Measurements from ENCODE around the gene CACNA1D.
"Not testable (repeated sequence)": the region's sequence is repeated elsewhere in the genome, so short reads cannot be mapped to it uniquely, and the experiment has no call there.

CACNA1D gene

DNA sequence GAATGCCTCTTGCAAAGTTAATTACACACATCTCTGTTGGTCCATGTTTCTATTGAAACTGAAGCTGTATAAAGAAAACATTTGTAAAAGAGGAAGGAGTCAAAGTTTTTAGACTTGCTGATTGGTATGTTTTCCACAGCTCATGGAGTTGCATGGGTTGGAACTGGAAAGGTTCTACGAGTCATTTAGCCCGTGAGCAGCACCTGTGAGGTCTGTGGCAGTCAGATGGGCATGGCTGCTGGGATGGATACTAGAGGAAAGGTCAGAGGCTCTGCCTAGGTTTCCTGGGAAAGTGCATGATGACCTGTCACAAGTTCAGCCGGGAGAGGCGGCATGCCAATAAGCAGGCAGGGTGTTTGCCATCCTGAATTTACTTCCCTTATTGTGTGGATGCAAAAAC is 155.4 kb downstream of the CACNA1D start:
- H3K9me3 Mint-ChIP-seq = peaks cover 17% of the 10 kb centered on the region
- H3K4me1 Mint-ChIP-seq (ENCODE audit: low read depth) = peaks cover 4% of the 10 kb centered on the region
- no peaks in the 10 kb centered on the region for H3K36me3 Mint-ChIP-seq (ENCODE audit: low read depth)
- peaks cover 34% of the 10 kb centered on the region for H3K27me3 Mint-ChIP-seq
- H3K27ac Mint-ChIP-seq = no peak overlapping the region
- no peak overlapping the region for H3K4me3 Mint-ChIP-seq

DNA sequence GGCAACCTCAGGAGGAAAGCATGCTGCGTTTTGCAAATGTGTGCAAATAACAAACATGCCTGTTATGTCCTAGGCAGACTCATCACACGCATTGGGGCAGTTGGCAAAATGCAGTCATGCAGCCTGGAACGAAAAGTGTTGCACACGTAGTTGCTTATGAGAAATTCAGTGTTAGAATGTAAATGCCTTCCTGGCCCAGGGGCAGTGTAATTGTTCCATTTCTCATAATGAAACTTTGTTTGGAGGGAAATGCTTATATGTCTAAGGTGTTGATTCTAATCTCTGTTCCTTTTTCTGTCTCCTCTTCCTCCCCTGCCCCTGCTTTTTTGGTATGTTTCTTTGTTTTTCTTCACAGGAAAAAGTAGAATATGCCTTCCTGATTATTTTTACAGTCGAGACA is 156.0 kb downstream of the CACNA1D start:
- Mint-ChIP-seq H3K4me1 (ENCODE audit: low read depth) (peaks cover 4% of the 10 kb centered on the region), H3K36me3 (ENCODE audit: low read depth) (no peaks in the 10 kb centered on the region), H3K4me3 (no peak overlapping the region), H3K9me3 (peaks cover 22% of the 10 kb centered on the region), H3K27me3 (peaks cover 28% of the 10 kb centered on the region), H3K27ac (no peak overlapping the region)

DNA sequence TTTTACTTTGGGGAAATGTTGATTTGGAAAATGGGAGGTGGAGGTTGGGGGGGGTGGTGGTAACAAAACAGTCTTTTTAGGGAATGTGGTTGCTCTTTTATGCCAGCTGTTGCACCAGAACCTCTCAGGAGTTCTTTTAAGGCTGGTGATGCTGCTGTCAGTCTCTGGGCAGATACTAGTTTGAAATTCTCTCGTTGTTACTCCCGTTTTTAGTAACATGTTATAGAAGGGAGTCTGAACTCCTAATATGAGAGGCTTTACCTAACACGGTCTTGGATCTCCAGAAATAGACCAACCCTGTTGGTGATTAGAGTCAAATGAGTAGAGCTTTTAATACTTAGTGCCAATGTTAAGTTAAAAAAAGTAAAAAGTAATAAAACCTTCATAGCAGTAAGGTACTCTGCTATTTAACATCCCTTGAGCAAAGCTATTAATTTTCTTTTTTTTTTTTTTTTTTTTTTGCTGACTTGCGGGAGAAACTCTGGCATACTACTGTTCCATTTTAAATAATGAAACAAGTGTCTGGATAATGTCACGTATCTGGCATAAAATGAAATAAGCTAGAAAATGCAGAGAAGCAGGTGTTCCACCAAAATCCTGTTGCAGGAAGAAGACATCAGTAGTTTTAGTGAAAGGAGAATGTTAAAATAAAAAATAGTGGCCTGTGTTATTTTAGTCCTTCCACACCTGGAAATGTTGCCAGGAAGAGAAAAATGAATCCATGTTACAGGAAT is 156.7 kb downstream of the CACNA1D start:
- H3K36me3 Mint-ChIP-seq (ENCODE audit: low read depth) = no peaks in the 10 kb centered on the region
- H3K9me3 Mint-ChIP-seq = peaks cover 22% of the 10 kb centered on the region
- H3K4me3 Mint-ChIP-seq = no peak overlapping the region
- H3K27me3 Mint-ChIP-seq = peaks cover 23% of the 10 kb centered on the region
- peaks cover 4% of the 10 kb centered on the region for H3K4me1 Mint-ChIP-seq (ENCODE audit: low read depth)
- H3K27ac Mint-ChIP-seq = no peak overlapping the region

DNA sequence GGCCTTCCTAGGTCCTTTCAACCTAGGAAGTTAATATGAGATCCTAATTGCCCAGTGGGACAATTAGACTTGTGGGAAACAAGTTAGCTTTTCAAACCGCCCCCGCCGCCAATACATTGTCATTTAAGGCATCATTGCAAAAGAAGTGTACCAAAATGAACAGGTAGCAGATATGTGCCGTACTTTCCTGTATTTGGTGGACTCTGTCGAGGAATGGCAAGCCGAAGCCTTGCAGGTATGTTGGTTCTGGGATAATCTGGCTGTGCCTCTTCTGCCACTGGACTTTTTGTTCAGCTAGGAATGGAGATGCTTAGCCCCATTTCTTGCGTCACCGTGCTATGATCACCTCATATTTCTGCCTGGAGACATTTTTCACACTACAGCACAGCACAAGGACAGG is 157.5 kb downstream of the CACNA1D start:
- Mint-ChIP-seq H3K9me3 (peaks cover 22% of the 10 kb centered on the region), H3K27ac (no peak overlapping the region), H3K36me3 (ENCODE audit: low read depth) (no peaks in the 10 kb centered on the region), H3K27me3 (peaks cover 21% of the 10 kb centered on the region), H3K4me1 (ENCODE audit: low read depth) (peaks cover 4% of the 10 kb centered on the region), H3K4me3 (no peak overlapping the region)

DNA sequence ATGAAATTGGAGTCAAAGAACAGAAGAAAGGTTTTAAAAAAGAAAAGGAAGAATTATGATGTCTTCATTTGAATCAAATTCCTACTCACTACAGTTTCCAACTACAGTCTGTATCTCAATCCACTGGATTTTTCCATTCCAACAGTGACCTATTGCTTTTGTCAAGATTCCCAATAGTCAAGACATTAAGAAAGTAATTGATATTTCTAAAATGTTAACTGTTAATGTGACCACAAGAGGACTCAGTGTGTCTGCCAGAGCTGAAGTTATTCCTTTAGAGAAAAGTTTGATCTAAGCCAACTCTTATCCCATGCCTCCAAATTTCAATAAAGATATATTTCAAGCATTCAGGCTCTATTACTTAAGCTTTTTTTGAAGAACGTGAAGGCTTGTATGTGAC is 163.2 kb downstream of the CACNA1D start:
- H3K36me3 Mint-ChIP-seq (ENCODE audit: low read depth) = no peaks in the 10 kb centered on the region

DNA sequence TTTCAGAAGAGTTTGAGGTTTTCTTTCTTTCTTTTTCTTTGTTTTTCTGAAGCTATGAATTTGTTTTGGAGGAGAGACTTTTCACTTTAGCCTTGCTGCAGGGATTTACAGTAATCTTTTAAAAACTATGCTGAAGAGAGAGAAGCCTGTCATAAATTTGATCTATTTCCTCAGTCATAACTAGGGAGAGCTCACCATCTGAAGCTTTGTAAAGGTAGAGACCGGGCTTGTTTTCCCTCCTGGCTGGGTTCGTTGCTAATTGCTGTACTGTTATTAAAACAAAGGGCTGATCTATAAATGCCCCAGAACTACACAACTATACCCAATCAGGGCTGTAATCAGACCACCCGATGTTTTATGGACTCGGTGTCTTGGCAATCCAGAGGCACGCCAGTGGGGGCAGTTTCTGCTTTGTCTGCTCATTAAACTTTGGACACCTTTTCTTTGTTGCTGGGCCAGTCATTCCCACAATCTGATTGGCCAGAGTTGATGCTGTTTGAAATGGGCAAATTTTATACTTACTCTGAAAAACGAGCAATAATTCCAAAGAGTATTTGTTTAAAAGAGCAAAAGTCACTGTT is 164.3 kb downstream of the CACNA1D start:
- H3K4me3 Mint-ChIP-seq = no peak overlapping the region
- peaks cover 27% of the 10 kb centered on the region for H3K27me3 Mint-ChIP-seq
- peaks cover 4% of the 10 kb centered on the region for H3K36me3 Mint-ChIP-seq (ENCODE audit: low read depth)
- H3K27ac Mint-ChIP-seq = no peak overlapping the region
- H3K9me3 Mint-ChIP-seq = peaks cover 30% of the 10 kb centered on the region
- no peaks in the 10 kb centered on the region for H3K4me1 Mint-ChIP-seq (ENCODE audit: low read depth)

More for the DNA sequence above, 163.2 kb downstream of the CACNA1D start:
- no peaks in the 10 kb centered on the region for H3K4me1 Mint-ChIP-seq (ENCODE audit: low read depth)
- H3K27me3 Mint-ChIP-seq = peaks cover 19% of the 10 kb centered on the region
- H3K9me3 Mint-ChIP-seq = peaks cover 30% of the 10 kb centered on the region
- H3K27ac Mint-ChIP-seq = no peak overlapping the region
- H3K4me3 Mint-ChIP-seq = no peak overlapping the region

DNA sequence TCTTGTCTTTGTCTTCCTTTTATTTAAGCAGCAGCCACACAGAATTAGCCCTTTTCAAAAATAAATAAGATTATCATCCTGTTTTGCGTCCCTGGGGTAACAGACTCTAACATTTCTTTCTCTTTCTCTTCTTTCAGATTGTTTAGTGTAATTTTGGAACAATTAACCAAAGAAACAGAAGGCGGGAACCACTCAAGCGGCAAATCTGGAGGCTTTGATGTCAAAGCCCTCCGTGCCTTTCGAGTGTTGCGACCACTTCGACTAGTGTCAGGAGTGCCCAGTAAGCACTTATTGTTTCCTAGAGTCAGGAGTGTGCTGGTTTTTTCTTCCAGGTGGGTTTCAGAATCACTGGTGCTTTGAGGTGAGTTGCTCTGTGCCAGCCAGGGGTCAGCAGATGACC is 165.6 kb downstream of the CACNA1D start:
- Mint-ChIP-seq H3K9me3 (peaks cover 28% of the 10 kb centered on the region), H3K27ac (no peak overlapping the region), H3K4me1 (ENCODE audit: low read depth) (no peaks in the 10 kb centered on the region), H3K27me3 (peaks cover 39% of the 10 kb centered on the region), H3K36me3 (ENCODE audit: low read depth) (peaks cover 4% of the 10 kb centered on the region), H3K4me3 (no peak overlapping the region)

DNA sequence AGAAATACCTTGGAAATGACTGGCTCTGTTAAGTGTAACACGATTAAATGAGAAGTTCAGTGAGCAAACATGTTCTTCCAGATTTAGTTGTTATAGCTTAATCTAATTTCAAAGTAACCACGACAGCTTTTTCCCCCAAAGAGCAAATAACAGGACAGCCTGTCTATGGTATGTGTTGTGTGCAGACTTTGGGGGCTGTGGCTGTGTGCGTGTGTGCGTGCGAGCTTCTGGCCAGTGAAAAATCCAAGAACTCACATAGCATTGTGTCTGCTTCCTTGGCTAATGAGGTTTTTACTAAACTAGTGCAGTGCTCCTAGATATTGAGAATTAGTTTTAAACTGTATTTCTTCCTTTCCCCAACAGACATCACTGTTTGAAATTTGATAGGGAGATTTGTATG is 167.1 kb downstream of the CACNA1D start:
- Mint-ChIP-seq H3K27me3 (peaks cover 47% of the 10 kb centered on the region), H3K9me3 (peaks cover 25% of the 10 kb centered on the region), H3K4me3 (no peak overlapping the region), H3K4me1 (ENCODE audit: low read depth) (no peaks in the 10 kb centered on the region), H3K27ac (no peak overlapping the region), H3K36me3 (ENCODE audit: low read depth) (peaks cover 4% of the 10 kb centered on the region)

DNA sequence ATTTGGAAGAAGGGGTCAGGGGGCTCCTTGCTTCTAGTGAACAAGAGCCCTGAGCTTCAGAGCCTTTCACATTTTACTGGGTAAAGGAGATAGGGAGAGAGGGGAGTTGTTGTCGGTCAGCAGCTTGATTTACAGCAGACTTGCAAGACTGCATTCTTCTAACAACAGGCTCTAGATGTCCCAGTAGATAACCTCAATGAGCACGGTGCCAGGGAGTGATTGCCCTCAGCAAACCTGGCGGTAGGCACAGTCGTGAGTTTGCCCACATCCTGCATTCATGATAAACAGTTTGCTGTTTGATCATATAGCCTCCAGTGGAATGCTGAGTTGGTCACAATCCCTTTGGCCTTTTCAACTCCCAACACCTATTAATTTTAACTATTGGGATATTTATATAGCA is 170.4 kb downstream of the CACNA1D start:
- H3K27ac Mint-ChIP-seq; H3K36me3 Mint-ChIP-seq (ENCODE audit: low read depth); H3K4me1 Mint-ChIP-seq (ENCODE audit: low read depth); H3K4me3 Mint-ChIP-seq: not testable (repeated sequence)
- peaks cover 50% of the 10 kb centered on the region for H3K27me3 Mint-ChIP-seq
- peaks cover 25% of the 10 kb centered on the region for H3K9me3 Mint-ChIP-seq

DNA sequence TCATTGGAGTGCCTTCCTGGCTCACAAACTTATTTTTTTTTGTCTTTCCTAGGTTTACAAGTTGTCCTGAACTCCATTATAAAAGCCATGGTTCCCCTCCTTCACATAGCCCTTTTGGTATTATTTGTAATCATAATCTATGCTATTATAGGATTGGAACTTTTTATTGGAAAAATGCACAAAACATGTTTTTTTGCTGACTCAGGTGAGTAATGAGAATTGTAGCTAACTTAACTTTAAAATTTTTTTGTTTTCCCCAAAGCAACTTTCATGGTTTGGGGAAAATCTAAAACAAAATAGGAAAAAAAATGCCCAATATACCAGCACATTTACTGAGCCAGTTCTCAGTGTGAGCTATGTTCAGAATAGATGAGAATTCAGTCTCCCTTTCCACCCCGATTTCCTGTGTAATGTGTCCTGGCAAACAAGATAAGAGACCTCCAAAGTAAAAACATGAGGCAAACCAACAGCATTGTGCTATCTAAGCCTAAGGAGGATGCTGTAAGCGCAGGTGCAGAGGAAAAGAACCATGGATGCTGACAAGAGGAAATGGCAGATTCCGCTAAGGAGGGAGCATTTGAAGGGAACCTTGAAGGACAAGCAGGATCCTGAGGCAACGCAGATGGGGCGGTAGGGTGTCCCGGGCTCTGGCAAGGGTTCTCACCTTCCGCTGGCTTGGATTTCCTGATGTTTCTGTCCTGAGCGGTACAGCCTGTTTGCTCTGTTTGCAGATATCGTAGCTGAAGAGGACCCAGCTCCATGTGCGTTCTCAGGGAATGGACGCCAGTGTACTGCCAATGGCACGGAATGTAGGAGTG is 171.4 kb downstream of the CACNA1D start:
- Mint-ChIP-seq H3K4me3 (no peak overlapping the region), H3K27ac (no peak overlapping the region), H3K9me3 (peaks cover 25% of the 10 kb centered on the region), H3K27me3 (peaks cover 49% of the 10 kb centered on the region), H3K4me1 (ENCODE audit: low read depth) (no peaks in the 10 kb centered on the region), H3K36me3 (ENCODE audit: low read depth) (peaks cover 4% of the 10 kb centered on the region)

DNA sequence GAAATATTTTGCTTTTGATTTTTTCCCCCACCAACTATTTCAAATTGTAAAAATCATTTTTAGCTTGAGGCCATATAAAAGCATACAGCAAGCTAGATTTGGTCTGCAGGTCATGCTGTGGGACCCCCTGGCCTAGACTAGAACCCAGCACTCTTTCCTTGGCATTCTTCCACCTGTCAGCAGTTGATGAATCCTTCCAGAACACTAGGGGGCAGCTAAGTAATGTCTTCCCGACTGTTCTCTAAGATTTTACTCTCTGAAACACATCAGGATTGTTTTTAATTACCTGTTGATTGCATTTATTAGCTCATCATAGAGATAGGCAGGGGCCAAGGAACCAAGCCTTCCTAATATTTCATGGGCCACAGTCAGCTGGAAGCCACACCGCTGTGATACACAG is 174.5 kb downstream of the CACNA1D start:
- no peaks in the 10 kb centered on the region for H3K4me1 Mint-ChIP-seq (ENCODE audit: low read depth)
- H3K4me3 Mint-ChIP-seq = no peak overlapping the region
- no peaks in the 10 kb centered on the region for H3K36me3 Mint-ChIP-seq (ENCODE audit: low read depth)
- H3K27me3 Mint-ChIP-seq = peaks cover 38% of the 10 kb centered on the region
- peaks cover 6% of the 10 kb centered on the region for H3K9me3 Mint-ChIP-seq
- no peak overlapping the region for H3K27ac Mint-ChIP-seq

DNA sequence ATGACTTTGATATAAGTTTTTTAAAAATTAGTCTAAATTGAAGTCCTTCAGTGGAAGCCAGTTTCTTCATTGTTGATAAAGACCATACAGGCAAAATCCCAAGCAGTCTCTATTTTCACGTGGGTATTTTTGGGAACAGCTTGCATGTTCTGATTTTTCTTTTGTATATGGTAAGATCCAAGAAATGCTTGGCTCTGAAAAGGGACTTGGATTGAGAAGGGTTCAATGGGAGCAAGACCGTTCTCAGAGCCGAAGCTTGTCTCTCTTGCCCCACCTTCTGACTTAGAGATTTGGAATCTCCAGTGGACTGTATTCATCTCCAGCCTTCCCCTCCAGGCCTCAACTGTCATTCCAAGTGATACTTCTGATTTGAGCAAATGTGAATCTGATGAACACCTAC is 176.3 kb downstream of the CACNA1D start:
- H3K27ac Mint-ChIP-seq = no peak overlapping the region
- no peak overlapping the region for H3K4me3 Mint-ChIP-seq
- no peaks in the 10 kb centered on the region for H3K9me3 Mint-ChIP-seq
- H3K36me3 Mint-ChIP-seq (ENCODE audit: low read depth) = no peaks in the 10 kb centered on the region
- H3K27me3 Mint-ChIP-seq = peaks cover 29% of the 10 kb centered on the region
- H3K4me1 Mint-ChIP-seq (ENCODE audit: low read depth) = no peaks in the 10 kb centered on the region

DNA sequence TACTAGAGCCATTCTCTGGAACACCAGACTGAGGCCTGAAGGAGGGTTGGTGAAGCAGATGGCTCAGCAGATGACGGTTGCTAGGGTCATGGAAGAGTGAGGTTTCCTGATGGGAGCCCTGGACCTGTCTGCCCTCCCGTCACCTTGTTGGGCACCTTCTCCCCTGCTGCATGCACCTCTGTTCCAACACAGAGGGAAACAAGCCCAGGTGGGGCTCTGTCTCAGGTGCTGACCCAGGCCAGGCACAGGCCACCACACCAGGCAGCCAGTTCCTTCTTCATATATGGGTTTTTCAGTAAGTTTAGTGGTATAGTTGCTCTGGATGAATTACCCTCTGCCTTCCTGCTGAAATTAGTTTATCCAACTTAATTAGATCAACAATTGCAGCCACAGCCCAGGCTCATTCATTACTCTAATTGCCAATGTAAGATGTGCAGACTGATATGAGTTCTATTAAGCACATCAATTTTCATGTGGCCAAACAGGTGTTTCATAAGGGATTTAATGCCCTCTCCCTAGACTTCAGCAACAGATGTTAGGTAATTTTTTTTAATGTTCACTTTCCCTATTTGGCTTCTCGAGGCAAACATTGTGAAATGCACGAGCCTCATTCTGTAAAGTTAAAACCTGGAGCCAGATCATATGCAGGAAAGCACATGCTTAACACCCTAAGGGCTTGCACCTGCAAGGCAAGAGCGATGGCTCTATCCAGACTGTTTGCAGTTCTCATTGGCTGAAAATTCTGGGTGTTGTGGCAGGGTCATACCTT is 177.0 kb downstream of the CACNA1D start:
- Mint-ChIP-seq H3K4me3 (no peak overlapping the region), H3K27ac (no peak overlapping the region), H3K27me3 (peaks cover 25% of the 10 kb centered on the region), H3K9me3 (no peaks in the 10 kb centered on the region), H3K36me3 (ENCODE audit: low read depth) (no peaks in the 10 kb centered on the region), H3K4me1 (ENCODE audit: low read depth) (no peaks in the 10 kb centered on the region)

DNA sequence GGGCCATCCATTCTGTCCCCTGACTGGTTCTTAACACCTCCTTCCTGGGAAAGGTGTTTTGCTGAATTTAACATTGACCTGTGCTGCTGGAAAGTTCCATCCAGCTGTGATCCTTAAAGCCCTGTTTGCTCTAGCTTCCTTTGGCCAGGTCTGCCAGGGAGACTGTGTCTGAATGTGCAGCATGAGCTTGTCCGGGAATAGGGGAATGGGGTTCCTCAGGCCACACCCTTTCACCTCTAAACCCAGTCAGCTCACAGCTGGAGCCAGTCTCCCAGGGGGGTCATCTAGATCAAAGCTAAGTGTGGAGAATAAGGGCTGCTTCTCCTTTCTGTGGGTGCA is 177.5 kb downstream of the CACNA1D start:
- no peaks in the 10 kb centered on the region for H3K9me3 Mint-ChIP-seq
- H3K4me1 Mint-ChIP-seq (ENCODE audit: low read depth) = no peaks in the 10 kb centered on the region
- H3K36me3 Mint-ChIP-seq (ENCODE audit: low read depth) = no peaks in the 10 kb centered on the region
- peaks cover 24% of the 10 kb centered on the region for H3K27me3 Mint-ChIP-seq
- H3K4me3 Mint-ChIP-seq = no peak overlapping the region
- H3K27ac Mint-ChIP-seq = no peak overlapping the region

DNA sequence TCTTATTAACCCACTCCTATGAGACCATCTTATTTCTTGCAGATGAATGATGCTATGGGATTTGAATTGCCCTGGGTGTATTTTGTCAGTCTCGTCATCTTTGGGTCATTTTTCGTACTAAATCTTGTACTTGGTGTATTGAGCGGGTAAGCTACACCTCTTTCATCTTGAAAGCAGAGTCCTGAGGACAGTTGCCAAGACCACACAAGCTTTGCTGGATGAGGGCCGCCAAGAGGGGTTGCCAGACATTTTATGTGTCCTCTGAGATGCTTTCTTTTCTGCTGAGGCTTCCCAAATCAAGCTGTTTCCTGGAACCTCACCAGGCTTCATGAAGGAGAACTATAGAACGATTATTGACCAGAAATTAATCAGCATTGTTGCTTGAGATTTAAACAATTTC is 178.6 kb downstream of the CACNA1D start:
- Mint-ChIP-seq H3K36me3 (ENCODE audit: low read depth) (no peaks in the 10 kb centered on the region), H3K27me3 (peaks cover 24% of the 10 kb centered on the region), H3K9me3 (no peaks in the 10 kb centered on the region), H3K4me3 (no peak overlapping the region), H3K27ac (no peak overlapping the region), H3K4me1 (ENCODE audit: low read depth) (no peaks in the 10 kb centered on the region)

Measured in stimulated activated naive CD8-positive, alpha-beta T cell treated with anti-CD3 and anti-CD28 coated beads, Interleukin-15, Interleukin-2, amounts not matched to agents 100 ng/mL and 50 ng/mL, for 24 hours (primary cell).